ENCODE results near the gene SNRPB2. TPM values are rescaled to one million over a fixed set of nuclear protein-coding genes. Genes with fewer than 3 reads are reported as not detected.

SNRPB2 gene
- total and polyA plus RNA-seq, 9 of the 15 experiments (the other 6 are each of a cell fraction or from before 2014, with no cell fraction given): 40.0 to 131 (median 89.4) TPM

- no peak overlapping the region for H3K4me3 ChIP-seq
- no peak overlapping the region for H3K27ac ChIP-seq (ENCODE audit: extremely low read depth, low read depth, low read length)
- no peaks in the 10 kb centered on the region for H4K20me1 ChIP-seq (replicated peaks; ENCODE audit: control insufficient read depth, insufficient read depth, low read length)
- ChIA-PET CTCF (ENCODE audit: low intra/inter-chr PET ratio) (no interaction called here), POLR2A (interaction anchor here (1.1 kb wide), 1 partner anchor 9 kb away, joined by 3 read pairs; no protein-coding TSS in a partner anchor)
- no peaks in the 10 kb centered on the region for H3K27me3 ChIP-seq (ENCODE audit: control insufficient read depth in 2 of 2, insufficient read depth in 2 of 2, low read length in 2 of 2)
- FAIRE-seq (no peak), DNase-seq (ENCODE audit: extremely low read depth in 1 of 4, low spot score in 3 of 4) (no peak), ATAC-seq (no peak)
- no peak overlapping the region for H2AFZ ChIP-seq (ENCODE audit: low read depth, low read length)
- no peaks in the 10 kb centered on the region for H3K9me1 ChIP-seq (ENCODE audit: control insufficient read depth, insufficient read depth, low read length)
- no peak overlapping the region for H3K9ac ChIP-seq (ENCODE audit: insufficient read depth in 1 of 2, low read depth in 2 of 2, low read length in 2 of 2)
- no peaks in the 10 kb centered on the region for H3K79me2 ChIP-seq (ENCODE audit: control insufficient read depth, insufficient read depth, low read length)
- no peak overlapping the region for H3K4me2 ChIP-seq (ENCODE audit: insufficient read depth, low read length)
- no TSS peak for BruUV-seq (replicated peaks)
- H3K36me3 ChIP-seq (ENCODE audit: control insufficient read depth, insufficient read depth, low read length): no peaks in the 10 kb centered on the region
- H3K4me1 ChIP-seq (replicated peaks in 1 of 2; ENCODE audit: control insufficient read depth in 2 of 2, insufficient read depth in 2 of 2, low read length in 2 of 2): no peaks in the 10 kb centered on the region
- no peaks in the 10 kb centered on the region for H3K9me3 ChIP-seq (replicated peaks; ENCODE audit: control insufficient read depth, insufficient read depth, low read depth, low read length)
- WGBS (ENCODE audit: insufficient coverage, low coverage, missing lambda C conversion rate): 0% methylated on average over 2 of the region's 2 CpGs
- in situ Hi-C loops (cut with MboI) (loop anchor here (25.0 kb wide), 1 partner anchor 1046 kb away; no protein-coding TSS in a partner anchor), intact Hi-C loops (cut with micrococcal nuclease) (loop anchor here (5.0 kb wide), 1 partner anchor 241 kb away; no protein-coding TSS in a partner anchor)
- no peak for TF ChIP-seq BRCA1 (IDR thresholded peaks at IDR 0.05)
- TF ChIP-seq BRCA1 (CRISPR knock-in tag; IDR thresholded peaks at IDR 0.05): no peak
- TF ChIP-seq SMAD1 (IDR thresholded peaks at IDR 0.05; ENCODE audit: low read depth, low read length, partially characterized antibody): no peak
- no peak for TF ChIP-seq MCM3 (IDR thresholded peaks at IDR 0.05)
- TF ChIP-seq ARID1B (IDR thresholded peaks at IDR 0.05): no peak
- TF ChIP-seq MEF2A (IDR thresholded peaks at IDR 0.05; ENCODE audit: control insufficient read depth, low read depth, low read length): no peak
- no peak for TF ChIP-seq ARID3A (IDR thresholded peaks at IDR 0.05; ENCODE audit: borderline replicate concordance, low read depth, low read length)
- no peak for TF ChIP-seq HLTF (IDR thresholded peaks at IDR 0.05)
- no peak for TF ChIP-seq ATF4 (CRISPR knock-in tag; IDR thresholded peaks at IDR 0.05)
- no peak for TF ChIP-seq VEZF1 (CRISPR knock-in tag; IDR thresholded peaks at IDR 0.05)
- TF ChIP-seq BDP1 (IDR thresholded peaks at IDR 0.05; ENCODE audit: insufficient read depth, insufficient read length): no peak
- no peak for TF ChIP-seq THRB (CRISPR knock-in tag; conservative IDR thresholded peaks at IDR 0.05)
- no peak for TF ChIP-seq MBD2 (IDR thresholded peaks at IDR 0.05; ENCODE audit: borderline replicate concordance, low read depth)
- no peak for TF ChIP-seq SNRNP70 (optimal IDR thresholded peaks at IDR 0.05; ENCODE audit: low read depth, low read length)
- no peak for TF ChIP-seq ZNF347 (CRISPR knock-in tag; IDR thresholded peaks at IDR 0.05; ENCODE audit: low read depth)
- no peak for TF ChIP-seq MNT (conservative IDR thresholded peaks at IDR 0.05)
Observed at GRCh38 chr20:16758454-16759180, 28.8 kb downstream of the SNRPB2 start.

All from K562 (cell line).